ENCODE data around the gene XAB2. TPM values are rescaled to one million over a fixed set of nuclear protein-coding genes. Genes with fewer than 3 reads are reported as not detected.

XAB2 gene
- polyA plus RNA-seq, 1 experiment = 39.8 TPM

- no peak for DNase-seq (ENCODE audit: low read depth)
- Histone ChIP-seq H3K27me3 (ENCODE audit: control insufficient read depth, insufficient read depth, low read length) (no peaks in the 10 kb centered on the region), H3K36me3 (ENCODE audit: control insufficient read depth, insufficient read depth, low read length) (no peaks in the 10 kb centered on the region), H3K4me3 (ENCODE audit: low read depth, low read length) (no peak overlapping the region)
- ChIA-PET POLR2A (no interaction called here), CTCF (no interaction called here)
- no peak for TF ChIP-seq CTCF (IDR thresholded peaks at IDR 0.05; ENCODE audit: insufficient read depth, low read depth, low read length)
Measured at GRCh38 chr19:7605490-7606222, 23.7 kb downstream of the XAB2 start.

DNA sequence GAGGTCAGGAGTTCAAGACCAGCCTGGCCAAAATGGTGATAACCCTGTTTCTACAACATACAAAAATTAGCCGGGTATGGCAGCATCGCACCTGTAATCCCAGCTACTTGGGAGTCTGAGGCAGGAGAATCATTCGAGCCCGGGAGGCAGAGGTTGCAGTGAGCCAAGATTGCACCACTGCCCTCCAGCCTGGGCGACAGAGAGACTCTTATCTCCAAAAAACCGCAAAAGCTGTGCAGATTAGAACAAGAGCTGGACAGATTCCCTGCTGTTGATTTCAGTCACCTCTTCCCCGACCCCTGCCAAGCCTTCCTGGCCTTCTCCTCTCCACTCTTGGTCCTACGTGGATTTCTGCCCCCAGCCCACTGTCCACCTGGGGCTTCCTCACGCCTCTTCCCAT is 25.4 kb downstream of the XAB2 start:
- no peak for DNase-seq (ENCODE audit: low read depth)
- CTCF ChIA-PET = no interaction called here

DNA sequence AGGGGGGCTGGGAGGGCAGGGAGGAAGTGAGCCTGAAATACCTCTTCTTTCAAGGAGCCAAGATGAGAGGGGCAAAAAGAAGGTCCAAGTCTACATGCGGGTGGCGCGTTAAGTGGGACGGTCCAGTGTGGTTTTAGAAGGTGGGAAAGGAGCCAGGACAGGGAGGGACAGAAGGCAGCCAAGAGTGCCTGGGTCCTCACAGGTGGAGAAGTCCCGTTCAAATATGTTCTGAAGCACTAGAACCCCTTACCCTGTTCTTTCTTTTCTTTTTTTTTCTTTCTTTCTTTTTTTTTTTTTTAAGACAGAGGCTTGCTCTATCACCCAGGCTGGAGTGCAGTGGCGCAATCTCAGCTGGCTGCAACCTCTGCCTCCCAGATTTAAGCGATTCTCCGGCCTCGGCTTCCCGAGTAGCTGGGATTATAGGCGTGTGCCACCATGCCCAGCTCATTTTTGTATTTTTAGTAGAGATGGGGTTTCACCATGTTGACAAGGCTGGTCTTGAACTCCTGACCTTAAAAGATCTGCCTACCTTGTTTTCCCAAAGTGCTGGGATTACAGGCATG is 26.3 kb downstream of the XAB2 start:
- ChIA-PET POLR2A (interaction anchor here (0.6 kb wide), 1 partner anchor 403 kb away, joined by 6 read pairs; no protein-coding TSS in a partner anchor), CTCF (no interaction called here)

More for the DNA sequence above, 25.4 kb downstream of the XAB2 start:
- TF ChIP-seq CTCF (IDR thresholded peaks at IDR 0.05; ENCODE audit: insufficient read depth, low read depth, low read length) = no peak
- Histone ChIP-seq H3K4me3 (ENCODE audit: low read depth, low read length) (no peak overlapping the region), H3K27me3 (ENCODE audit: control insufficient read depth, insufficient read depth, low read length) (no peaks in the 10 kb centered on the region), H3K36me3 (ENCODE audit: control insufficient read depth, insufficient read depth, low read length) (no peaks in the 10 kb centered on the region)
- POLR2A ChIA-PET = no interaction called here

DNA sequence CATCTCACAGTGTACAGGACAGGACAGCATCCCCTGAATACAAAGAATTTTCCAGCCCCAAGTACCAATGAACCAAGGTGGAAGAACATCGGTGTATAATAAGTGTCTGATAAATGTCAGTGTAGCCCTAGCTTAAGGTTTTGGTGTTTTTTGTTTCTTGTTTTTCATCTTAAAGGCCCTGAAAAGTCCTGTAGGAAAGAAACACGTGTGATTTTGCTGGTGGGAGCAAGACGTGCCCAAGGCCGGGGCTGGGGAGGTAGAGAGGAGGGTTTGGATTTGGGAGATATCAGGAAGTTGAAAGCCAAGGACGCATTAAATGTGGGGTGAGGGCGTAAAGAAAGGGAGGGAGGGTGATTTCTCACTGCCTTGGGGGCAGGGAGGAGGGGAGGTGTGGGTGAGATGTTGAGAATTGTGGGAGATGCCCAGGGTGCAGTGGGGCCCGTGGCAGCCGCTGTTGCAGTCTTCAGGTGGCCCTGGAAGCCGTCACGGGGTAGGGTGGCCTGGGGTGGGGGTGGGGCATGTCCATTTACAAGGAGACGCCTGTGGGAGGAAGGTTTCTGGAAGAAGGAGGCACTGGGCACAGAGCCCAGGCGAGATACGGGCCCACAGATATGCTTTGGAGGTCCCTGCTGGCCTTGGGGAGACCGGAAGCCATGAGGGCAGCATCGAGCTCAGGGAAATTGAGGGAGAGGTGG is 27.0 kb downstream of the XAB2 start:
- Histone ChIP-seq H3K4me3 (ENCODE audit: low read depth, low read length) (no peak overlapping the region), H3K36me3 (ENCODE audit: control insufficient read depth, insufficient read depth, low read length) (no peaks in the 10 kb centered on the region), H3K27me3 (ENCODE audit: control insufficient read depth, insufficient read depth, low read length) (peaks cover 3% of the 10 kb centered on the region)
- no peak for TF ChIP-seq CTCF (IDR thresholded peaks at IDR 0.05; ENCODE audit: insufficient read depth, low read depth, low read length)
- POLR2A ChIA-PET = interaction anchor here (0.6 kb wide), 1 partner anchor 404 kb away, joined by 6 read pairs; no protein-coding TSS in a partner anchor
- DNase-seq (ENCODE audit: low read depth) = no peak
- CTCF ChIA-PET = no interaction called here

More for the DNA sequence above, 26.3 kb downstream of the XAB2 start:
- Histone ChIP-seq H3K36me3 (ENCODE audit: control insufficient read depth, insufficient read depth, low read length) (no peaks in the 10 kb centered on the region), H3K27me3 (ENCODE audit: control insufficient read depth, insufficient read depth, low read length) (peaks cover 2% of the 10 kb centered on the region), H3K4me3 (ENCODE audit: low read depth, low read length) (no peak overlapping the region)
- no peak for DNase-seq (ENCODE audit: low read depth)
- no peak for TF ChIP-seq CTCF (IDR thresholded peaks at IDR 0.05; ENCODE audit: insufficient read depth, low read depth, low read length)

- ChIA-PET CTCF (no interaction called here), POLR2A (no interaction called here)
- no peak for TF ChIP-seq CTCF (IDR thresholded peaks at IDR 0.05; ENCODE audit: insufficient read depth, low read depth, low read length)
- no peak for DNase-seq (ENCODE audit: low read depth)
- Histone ChIP-seq H3K4me3 (ENCODE audit: low read depth, low read length) (no peak overlapping the region), H3K36me3 (ENCODE audit: control insufficient read depth, insufficient read depth, low read length) (no peaks in the 10 kb centered on the region), H3K27me3 (ENCODE audit: control insufficient read depth, insufficient read depth, low read length) (peaks cover 10% of the 10 kb centered on the region)
Measured at GRCh38 chr19:7600721-7601120, 28.6 kb downstream of the XAB2 start.
